CD14-positive monocyte (primary cell): Measurements from ENCODE around the gene SYT8. TPM values are rescaled to one million over a fixed set of nuclear protein-coding genes. Genes with fewer than 3 reads are reported as not detected.

Source experiments
- DNase-seq, 3 donors: peaks; one replicate each; pipeline ENCODE4 v3.0.0-alpha.2; 2011 to 2022
- H2AFZ ChIP-seq: 2 replicates; pipeline ENCODE4 v1.6.0; 2012; ENCODE audit warnings: mild to moderate bottlenecking, low read depth, low read length, inconsistent platforms; ENCODE audit not compliant: insufficient read depth, poor library complexity, severe bottlenecking
- H3K27ac ChIP-seq, 2 donors: 1 replicate in 1 of 2; 2 replicates in 1 of 2; pipeline ENCODE4 v1.5.1; 2012 to 2013; ENCODE audit warnings: low read length in 2 of 2, control low read depth in 1 of 2, inconsistent platforms in 1 of 2, low read depth in 1 of 2, mild to moderate bottlenecking in 1 of 2
- H3K27me3 ChIP-seq, 2 donors: one replicate each; pipeline versions ENCODE4 v1.6.0 to v1.6.1; 2011 to 2013; ENCODE audit warnings: low read length in 2 of 2; ENCODE audit not compliant: control insufficient read depth in 2 of 2, insufficient read depth in 2 of 2
- H3K36me3 ChIP-seq, 2 donors: replicated peaks in 1 of 2; 1 replicate in 1 of 2; 2 replicates in 1 of 2; pipeline versions ENCODE4 v1.5.1 to v1.6.1; 2012 to 2013; ENCODE audit warnings: low read length in 2 of 2, control low read depth in 1 of 2, inconsistent platforms in 1 of 2, mild to moderate bottlenecking in 1 of 2; ENCODE audit not compliant: insufficient read depth in 2 of 2, control insufficient read depth in 1 of 2
- H3K4me1 ChIP-seq, 2 donors: 1 replicate in 1 of 2; 2 replicates in 1 of 2; pipeline versions ENCODE4 v1.5.1 to v1.6.1; 2012 to 2013; ENCODE audit warnings: low read length in 2 of 2, control low read depth in 1 of 2, inconsistent platforms in 1 of 2, mild to moderate bottlenecking in 1 of 2, moderate library complexity in 1 of 2; ENCODE audit not compliant: insufficient read depth in 2 of 2, control insufficient read depth in 1 of 2
- H3K4me2 ChIP-seq: replicated peaks from 2 replicates; pipeline ENCODE3; 2012; ENCODE audit warnings: low read length, moderate library complexity, mild to moderate bottlenecking; ENCODE audit not compliant: poor library complexity, severe bottlenecking; ENCODE audit errors: extremely low read depth
- H3K4me3 ChIP-seq, 3 experiments: fragments of 200-600 bp in 1 of 3; sonication (generic) in 1 of 3; replicated peaks in 1 of 3; 1 replicate in 2 of 3; 2 replicates in 1 of 3; pipeline ENCODE4 v1.5.1; 2011 to 2013; ENCODE audit warnings: low read length in 3 of 3, mild to moderate bottlenecking in 3 of 3, control low read depth in 2 of 3, low read depth in 2 of 3, inconsistent platforms in 1 of 3, moderate library complexity in 1 of 3
- H3K79me2 ChIP-seq: 2 replicates; pipeline ENCODE4 v1.6.0; 2012; ENCODE audit warnings: mild to moderate bottlenecking, control low read depth, inconsistent platforms, low read length, moderate library complexity; ENCODE audit not compliant: insufficient read depth
- H3K9ac ChIP-seq: 2 replicates; pipeline ENCODE4 v1.6.0; 2017; ENCODE audit warnings: low read length, mild to moderate bottlenecking; ENCODE audit not compliant: insufficient read depth, poor library complexity, severe bottlenecking
- H3K9me3 ChIP-seq, 2 donors: replicated peaks in 1 of 2; 1 replicate in 1 of 2; 2 replicates in 1 of 2; pipeline versions ENCODE4 v1.5.1 to v1.6.1; 2012 to 2013; ENCODE audit warnings: low read length in 2 of 2, control low read depth in 1 of 2; ENCODE audit not compliant: control insufficient read depth in 1 of 2, insufficient read depth in 1 of 2
- H4K20me1 ChIP-seq: 2 replicates; pipeline ENCODE4 v1.6.0; 2012; ENCODE audit warnings: mild to moderate bottlenecking, low read length, control low read depth, moderate library complexity; ENCODE audit not compliant: insufficient read depth
- H3K27ac Mint-ChIP-seq, 7 donors: one replicate each; pipeline ENCODE4 v1.8.0; 2020; ENCODE audit warnings: mild to moderate bottlenecking in 7 of 7, mixed read lengths in 7 of 7, moderate library complexity in 6 of 7, inconsistent platforms in 2 of 7
- H3K27me3 Mint-ChIP-seq, 3 donors: one replicate each; pipeline ENCODE4 v1.8.0; 2021 to 2022; ENCODE audit warnings: low read depth in 3 of 3, mild to moderate bottlenecking in 3 of 3, mixed read lengths in 3 of 3, moderate library complexity in 3 of 3, inconsistent platforms in 1 of 3
- H3K36me3 Mint-ChIP-seq, 2 donors: one replicate each; pipeline ENCODE4 v1.8.0; 2020; ENCODE audit warnings: mixed read lengths in 2 of 2, inconsistent platforms in 1 of 2, mild to moderate bottlenecking in 1 of 2
- H3K4me1 Mint-ChIP-seq: one replicate; pipeline ENCODE4 v1.8.0; 2020; ENCODE audit warnings: mild to moderate bottlenecking, mixed read lengths
- H3K4me3 Mint-ChIP-seq, 2 donors: one replicate each; pipeline ENCODE4 v1.8.0; 2020; ENCODE audit warnings: mild to moderate bottlenecking in 2 of 2, mixed read lengths in 2 of 2, moderate library complexity in 1 of 2
- H3K9me3 Mint-ChIP-seq, 7 donors: one replicate each; pipeline ENCODE4 v1.8.0; 2020 to 2022; ENCODE audit warnings: mixed read lengths in 7 of 7, mild to moderate bottlenecking in 6 of 7, moderate library complexity in 6 of 7, inconsistent platforms in 2 of 7
- CTCF ChIP-seq: fragments of 200-600 bp; IDR thresholded peaks from one replicate; pipeline ENCODE4 v1.8.0; 2022; ENCODE audit warnings: antibody characterized with exemption, mild to moderate bottlenecking
- WGBS: methylation state at CpG from one replicate; pipeline ENCODE4 v1.1.5; 2013; ENCODE audit warnings: missing lambda C conversion rate; ENCODE audit not compliant: insufficient coverage; 5-methylcytosine and 5-hydroxymethylcytosine counted together
- intact Hi-C, 2 donors: fragments of 100-400 bp; cut with micrococcal nuclease; formaldehyde crosslinking; loops; one replicate each; pipeline versions ENCODE4 v1.15.0 to v1.15.1; 2023
- polyA plus RNA-seq, 3 donors: library from polyadenylated mRNA; depleted of rRNA in 1 of 3; unstranded in 2 of 3; stranded (reverse) in 1 of 3; fragments of 300-500 nt in 2 of 3; fragments of >200 nt in 1 of 3; fragmentation: Illumina TruSeq in 2 of 3; gene quantifications; 1 replicate in 2 of 3; 2 replicates in 1 of 3; pipeline ENCODE4 v1.2.3, GENCODE V29; 2012 to 2021

SYT8 gene
- polyA plus RNA-seq, 3 donors: not detected

GRCh38 chr11:1815751-1816150 is 19.0 kb upstream of the SYT8 start:
- H3K36me3 Mint-ChIP-seq: peaks cover 8% of the 10 kb centered on the region in 2 donors
- Histone ChIP-seq H3K4me3 (no peak overlapping the region), H3K9me3 (peaks cover 37 to 45% of the 10 kb centered on the region in 2 donors), H4K20me1 (no peaks in the 10 kb centered on the region), H3K27me3 (peaks cover 35 to 91% of the 10 kb centered on the region in 2 donors), H3K36me3 (no peaks in the 10 kb centered on the region), H3K27ac (no peak overlapping the region), H3K79me2 (no peaks in the 10 kb centered on the region), H3K4me2 (no peak overlapping the region), H3K9ac (no peak overlapping the region), H3K4me1 (peaks cover 9% of the 10 kb centered on the region in 2 donors), H2AFZ (no peak overlapping the region)
- H3K4me1 Mint-ChIP-seq: peaks cover 14% of the 10 kb centered on the region
- peaks cover 9 to 51% (median 42%) of the 10 kb centered on the region in 7 donors for H3K9me3 Mint-ChIP-seq
- no peak for DNase-seq
- intact Hi-C loops: no loop called here
- WGBS: 97% methylated on average over 6 of the region's 7 CpGs
- H3K27ac Mint-ChIP-seq: no peak overlapping the region
- H3K27me3 Mint-ChIP-seq: peaks cover 90 to 94% (median 92%) of the 10 kb centered on the region in 3 donors
- H3K4me3 Mint-ChIP-seq: peak overlapping the region in 1 of 2 donors; percentile 78
- no peak for TF ChIP-seq CTCF

- no peak for TF ChIP-seq CTCF
- Mint-ChIP-seq H3K27me3 (peaks cover 94 to 96% (median 95%) of the 10 kb centered on the region in 3 donors), H3K9me3 (peaks cover 18 to 56% (median 48%) of the 10 kb centered on the region in 7 donors), H3K4me3 (peak overlapping the region in 1 of 2 donors; percentile 46), H3K36me3 (peaks cover 6 to 8% of the 10 kb centered on the region in 2 donors), H3K27ac (no peak overlapping the region), H3K4me1 (peaks cover 4% of the 10 kb centered on the region)
- H2AFZ ChIP-seq: no peak overlapping the region
- WGBS: 100% methylated on average over 2 of the region's 5 CpGs
- intact Hi-C loops: no loop called here
- peaks cover 35 to 43% of the 10 kb centered on the region in 2 donors for H3K9me3 ChIP-seq
- H4K20me1 ChIP-seq: no peaks in the 10 kb centered on the region
- no peak overlapping the region for H3K9ac ChIP-seq
- no peak overlapping the region for H3K27ac ChIP-seq
- H3K36me3 ChIP-seq: no peaks in the 10 kb centered on the region
- no peak for DNase-seq
- no peaks in the 10 kb centered on the region for H3K4me1 ChIP-seq
- no peak overlapping the region for H3K4me2 ChIP-seq
- H3K27me3 ChIP-seq: peaks cover 35 to 93% of the 10 kb centered on the region in 2 donors
- H3K4me3 ChIP-seq: no peak overlapping the region
- no peaks in the 10 kb centered on the region for H3K79me2 ChIP-seq
Measured at GRCh38 chr11:1817000-1817399, 17.8 kb upstream of the SYT8 start.
